ENCODE measurements around the gene TESMIN.

TESMIN gene

DNA sequence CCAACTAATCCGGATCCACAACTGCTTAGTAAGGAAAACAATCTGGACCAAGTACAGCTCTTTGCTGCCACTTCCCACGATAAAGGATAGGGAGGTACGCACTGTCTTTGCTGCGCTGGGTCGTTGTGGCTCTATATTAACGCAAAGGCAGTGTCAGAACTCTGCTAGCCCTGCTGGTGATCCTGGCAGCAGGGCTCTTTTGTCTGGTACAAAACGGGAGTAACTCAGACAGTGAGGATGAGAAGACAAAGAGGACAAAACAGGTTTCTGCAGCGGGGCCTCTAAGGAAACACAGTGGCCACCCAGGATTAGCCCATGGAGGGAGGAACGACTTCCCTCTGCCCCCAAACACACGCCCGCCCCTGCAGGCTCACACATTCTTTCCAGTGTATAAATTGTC lies 40.9 kb downstream of the TESMIN start:
- DNase-seq (ENCODE audit: low read depth in 2 of 2), result no peak

DNA sequence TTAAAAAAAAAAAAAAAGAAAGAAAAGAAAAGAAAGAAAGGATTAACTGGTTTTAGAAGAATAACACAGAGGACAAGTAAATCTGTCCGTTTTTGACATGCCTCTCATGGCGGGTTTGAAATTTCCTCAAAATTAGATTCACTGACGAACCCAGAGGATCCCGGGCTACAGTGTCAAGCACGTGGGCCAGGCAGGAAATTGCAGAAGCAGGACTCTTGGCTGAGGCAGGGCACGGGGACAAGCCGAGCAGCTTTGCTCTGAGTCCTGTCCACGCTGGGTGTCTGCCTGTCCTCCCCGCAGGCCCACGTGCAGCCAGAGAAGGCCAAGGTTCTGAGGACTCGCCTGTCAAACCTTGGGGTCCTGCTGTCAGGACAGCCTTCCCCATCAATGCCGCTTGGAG lies 42.3 kb downstream of the TESMIN start:
- no peak for DNase-seq (ENCODE audit: low read depth in 2 of 2)

DNA sequence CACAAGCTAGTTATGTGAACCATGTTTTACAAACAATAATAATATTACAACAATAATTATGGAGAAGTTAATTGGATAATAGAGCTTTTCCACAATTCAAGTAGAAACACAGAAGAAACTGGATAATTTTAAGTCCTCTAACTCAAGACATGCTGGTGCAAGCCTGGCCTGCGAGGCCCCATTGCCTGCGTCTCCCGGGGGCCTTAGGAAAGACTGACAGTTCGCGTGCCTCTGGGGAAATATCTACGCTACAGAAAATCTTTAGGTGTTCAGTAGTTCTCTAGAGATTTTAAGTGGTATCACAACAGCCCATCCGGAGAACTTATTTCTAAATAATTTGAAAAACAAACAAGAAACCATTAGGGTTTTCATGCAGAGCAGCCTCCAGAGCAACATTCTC lies 43.8 kb downstream of the TESMIN start:
- DNase-seq (ENCODE audit: low read depth in 2 of 2), result no peak

DNA sequence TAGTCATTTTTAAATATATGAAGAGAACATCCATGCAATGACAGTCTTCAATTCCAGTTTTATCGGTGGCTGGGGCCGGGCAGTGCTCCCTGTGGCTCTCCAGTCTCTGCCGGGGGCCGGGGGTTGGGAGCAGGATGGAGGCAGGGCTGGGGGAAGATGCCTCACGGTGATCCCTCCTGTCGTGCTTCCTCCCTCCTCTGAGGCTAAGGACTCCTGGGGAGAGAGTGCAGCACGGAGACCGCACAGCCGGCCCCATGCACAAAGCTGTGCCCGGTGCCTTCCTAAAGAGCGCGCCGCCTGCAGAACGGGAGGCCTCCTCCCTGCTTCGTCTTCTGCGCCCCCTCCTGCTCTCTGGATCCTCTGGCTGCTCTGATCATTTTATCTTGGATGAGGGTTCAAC lies 46.4 kb downstream of the TESMIN start:
- no peak for DNase-seq (ENCODE audit: low read depth in 2 of 2)

DNA sequence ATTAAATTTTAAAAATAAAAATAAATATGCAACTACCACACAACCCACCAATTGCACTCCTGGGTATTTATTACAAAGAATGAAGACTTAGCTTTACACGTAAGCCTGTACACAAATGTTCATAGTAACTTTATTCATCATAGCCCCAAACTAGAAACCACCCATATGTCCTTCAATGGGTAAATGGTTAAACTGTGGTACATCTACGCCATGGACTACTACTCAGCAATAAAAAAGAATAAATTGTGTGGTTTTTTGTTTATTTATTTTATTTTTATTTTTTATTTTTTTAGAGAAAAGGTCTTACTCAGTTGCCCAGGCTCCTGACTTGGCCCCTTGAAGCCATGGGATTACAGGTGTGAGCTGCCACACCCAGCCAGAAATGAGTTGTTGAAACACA lies 52.3 kb downstream of the TESMIN start:
- no peak for DNase-seq (ENCODE audit: low read depth in 2 of 2)

DNA sequence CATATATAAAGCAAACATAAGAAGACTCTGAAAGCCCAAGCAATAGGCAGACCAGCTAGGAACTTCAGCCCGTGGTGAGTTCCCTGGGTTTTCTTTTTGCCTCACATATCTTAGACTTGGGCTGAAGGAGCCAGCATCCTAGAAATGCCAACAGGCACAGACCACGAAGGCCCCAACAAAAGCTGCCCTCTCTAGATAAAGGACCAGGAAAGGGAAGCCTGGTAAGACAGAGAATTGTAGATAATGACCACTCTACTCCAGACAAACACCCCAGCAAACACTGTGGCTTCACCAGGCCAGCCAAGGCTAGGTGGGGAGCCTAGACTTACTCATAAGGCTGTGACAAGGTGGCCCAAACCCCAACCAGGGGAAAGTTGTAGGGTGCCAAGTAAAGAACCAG lies 55.8 kb downstream of the TESMIN start:
- DNase-seq (ENCODE audit: low read depth in 2 of 2), result no peak

DNA sequence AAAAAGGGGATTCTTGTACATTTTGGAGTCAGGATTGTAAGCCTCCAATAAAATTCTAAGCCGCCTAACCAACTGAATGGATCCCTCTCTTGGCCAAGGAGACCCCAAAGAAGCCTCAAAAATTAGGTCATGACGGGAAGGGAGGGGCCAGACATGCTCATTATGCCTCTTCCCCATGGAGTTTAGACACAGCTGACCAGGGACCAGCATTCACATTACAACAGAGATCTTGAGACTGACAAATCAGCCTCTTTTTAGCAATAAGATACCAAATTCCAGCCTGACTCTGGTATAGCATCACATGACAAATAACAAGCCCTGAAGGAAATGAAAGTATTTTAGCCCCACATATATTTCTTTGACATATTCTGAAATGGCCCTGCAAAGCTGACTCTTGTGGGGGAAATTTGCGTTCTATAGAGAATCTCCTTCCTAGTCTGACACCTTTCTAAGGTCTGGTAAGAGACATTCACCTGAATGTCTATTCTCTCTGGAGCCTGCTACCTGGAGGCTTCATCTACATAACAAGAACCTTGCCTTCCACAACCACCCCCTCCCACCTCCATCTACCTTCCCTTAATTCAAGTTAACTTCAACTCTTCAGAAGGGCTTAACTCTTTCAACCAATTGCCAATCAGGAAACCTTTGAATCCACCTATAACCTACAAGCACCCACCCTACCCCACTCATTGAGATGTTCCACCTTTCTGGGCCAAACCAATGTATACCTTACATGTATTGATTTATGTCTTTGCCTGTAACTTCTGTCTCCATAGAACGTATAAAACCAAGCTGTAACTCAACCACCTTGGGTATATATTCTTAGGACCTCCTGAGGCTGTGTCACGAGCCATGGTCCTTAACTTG lies 56.7 kb downstream of the TESMIN start:
- no peak for DNase-seq (ENCODE audit: low read depth in 2 of 2)

DNA sequence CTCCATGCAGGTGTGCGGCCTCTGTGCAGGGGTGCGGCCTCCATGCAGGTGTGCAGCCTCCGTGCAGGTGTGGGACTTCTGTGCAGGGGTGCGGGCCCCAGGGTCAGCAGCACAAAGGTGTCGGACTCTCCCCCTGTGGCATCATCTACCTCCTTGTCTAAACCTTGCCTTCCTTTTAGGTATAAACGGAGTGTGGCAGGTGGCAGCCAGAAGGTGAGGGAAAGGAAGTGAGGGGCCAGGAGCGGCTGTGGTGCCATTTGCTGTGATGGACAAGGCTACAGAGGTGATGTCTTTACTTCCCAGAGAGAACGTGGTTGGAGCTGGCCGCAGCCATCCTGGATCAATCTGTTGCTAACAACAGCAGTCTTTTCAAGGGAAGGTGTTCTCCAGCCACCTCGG lies 57.8 kb downstream of the TESMIN start:
- DNase-seq (ENCODE audit: low read depth in 2 of 2), result no peak

DNA sequence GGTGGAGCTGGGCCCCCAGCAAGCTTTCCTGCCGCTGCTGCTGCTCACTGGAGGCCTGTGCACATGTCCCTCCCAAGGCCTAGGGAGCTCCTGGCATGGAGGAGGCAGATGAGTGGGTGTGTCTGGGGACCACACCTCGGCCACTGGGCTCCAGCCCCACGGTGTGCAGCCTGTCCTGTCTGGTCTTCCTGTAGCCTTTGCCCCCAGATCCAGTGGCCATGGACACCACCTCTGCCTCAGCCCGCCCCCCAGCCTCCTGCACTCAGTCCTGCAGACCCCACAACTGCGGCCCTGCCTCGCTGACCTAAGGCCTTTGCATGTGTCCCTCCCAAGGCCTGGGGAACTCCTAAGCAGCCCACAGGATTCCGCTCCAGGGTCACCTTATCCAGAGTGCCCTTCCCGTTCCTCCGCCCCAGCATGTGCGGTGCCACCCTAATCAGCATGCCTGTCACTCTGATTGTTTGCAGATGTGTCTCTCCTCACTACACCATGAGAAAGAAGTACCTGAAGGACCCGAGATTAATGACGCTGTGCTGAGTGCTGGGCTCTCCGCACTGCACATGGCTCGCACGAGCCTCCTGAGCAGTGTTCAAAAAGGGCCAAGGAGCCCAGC lies 58.3 kb downstream of the TESMIN start:
- no peak for DNase-seq (ENCODE audit: low read depth in 2 of 2)

DNA sequence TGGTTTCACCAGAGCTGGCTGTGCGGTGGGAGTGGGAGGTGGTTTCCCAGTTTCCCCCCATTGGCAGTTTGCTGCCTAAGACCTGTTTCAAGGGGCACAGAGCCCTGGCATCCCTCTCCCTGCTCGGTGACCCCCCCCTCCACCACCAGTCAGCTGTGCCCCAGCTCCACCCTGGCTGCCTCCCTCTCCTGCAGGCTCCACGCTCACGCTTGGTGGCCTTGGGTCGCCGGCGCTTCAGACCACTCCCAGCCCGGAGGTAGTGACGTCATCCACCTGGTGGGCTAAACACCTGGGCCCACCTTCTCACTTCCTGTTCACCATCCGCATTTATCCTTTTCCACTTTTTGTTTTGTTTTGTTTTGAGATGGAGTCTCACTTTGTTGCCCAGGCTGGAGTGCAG lies 59.2 kb downstream of the TESMIN start:
- DNase-seq (ENCODE audit: low read depth in 2 of 2), result no peak

DNA sequence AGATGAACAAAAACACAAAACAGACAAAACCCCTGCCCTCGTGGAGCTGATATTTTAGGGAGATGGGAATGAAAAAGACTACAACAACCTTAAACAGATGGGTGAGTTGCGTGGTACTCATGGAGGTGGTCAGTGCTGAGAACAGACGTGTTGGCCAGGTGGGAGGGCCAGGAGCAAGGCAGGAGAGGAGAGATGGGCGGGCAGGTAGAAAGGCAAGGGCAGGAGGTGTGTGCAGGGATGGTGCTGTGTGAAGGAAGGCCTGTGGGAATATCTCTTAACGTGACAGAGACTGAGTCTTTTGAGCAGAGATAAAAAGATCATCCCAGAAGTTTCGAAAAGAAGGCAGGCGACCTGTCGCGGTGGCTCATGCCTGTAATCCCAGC lies 59.9 kb downstream of the TESMIN start:
- DNase-seq (ENCODE audit: low read depth in 2 of 2), result no peak

DNA sequence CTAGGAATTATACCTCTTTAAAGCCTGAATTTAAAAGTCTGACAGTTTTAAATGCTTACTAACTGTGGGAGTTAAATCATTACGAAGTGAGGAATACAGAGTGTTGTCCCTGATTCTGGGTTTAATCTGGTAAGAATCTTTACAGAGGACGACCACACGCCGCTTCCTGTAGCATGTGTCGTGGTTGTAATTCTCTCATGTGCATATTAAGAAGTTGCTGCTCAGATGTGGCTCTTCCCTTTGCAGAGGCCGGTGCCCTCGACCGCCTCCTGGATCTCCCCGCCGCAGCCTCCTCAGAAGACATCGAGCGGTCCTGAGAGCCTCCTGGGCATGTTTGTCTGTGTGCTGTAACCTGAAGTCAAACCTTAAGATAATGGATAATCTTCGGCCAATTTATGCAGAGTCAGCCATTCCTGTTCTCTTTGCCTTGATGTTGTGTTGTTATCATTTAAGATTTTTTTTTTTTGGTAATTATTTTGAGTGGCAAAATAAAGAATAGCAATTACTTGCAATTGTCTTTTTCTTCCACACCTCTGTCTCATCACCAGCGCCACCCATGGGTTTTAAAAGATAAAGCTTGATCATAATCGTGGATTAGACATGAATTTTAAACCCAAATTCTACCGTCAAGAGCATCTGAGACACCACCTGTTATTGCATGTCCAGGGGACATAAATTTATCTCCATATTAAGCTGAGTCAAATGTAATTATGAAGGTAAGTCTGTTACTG lies 60.5 kb downstream of the TESMIN start:
- DNase-seq (ENCODE audit: low read depth in 2 of 2), result no peak

DNA sequence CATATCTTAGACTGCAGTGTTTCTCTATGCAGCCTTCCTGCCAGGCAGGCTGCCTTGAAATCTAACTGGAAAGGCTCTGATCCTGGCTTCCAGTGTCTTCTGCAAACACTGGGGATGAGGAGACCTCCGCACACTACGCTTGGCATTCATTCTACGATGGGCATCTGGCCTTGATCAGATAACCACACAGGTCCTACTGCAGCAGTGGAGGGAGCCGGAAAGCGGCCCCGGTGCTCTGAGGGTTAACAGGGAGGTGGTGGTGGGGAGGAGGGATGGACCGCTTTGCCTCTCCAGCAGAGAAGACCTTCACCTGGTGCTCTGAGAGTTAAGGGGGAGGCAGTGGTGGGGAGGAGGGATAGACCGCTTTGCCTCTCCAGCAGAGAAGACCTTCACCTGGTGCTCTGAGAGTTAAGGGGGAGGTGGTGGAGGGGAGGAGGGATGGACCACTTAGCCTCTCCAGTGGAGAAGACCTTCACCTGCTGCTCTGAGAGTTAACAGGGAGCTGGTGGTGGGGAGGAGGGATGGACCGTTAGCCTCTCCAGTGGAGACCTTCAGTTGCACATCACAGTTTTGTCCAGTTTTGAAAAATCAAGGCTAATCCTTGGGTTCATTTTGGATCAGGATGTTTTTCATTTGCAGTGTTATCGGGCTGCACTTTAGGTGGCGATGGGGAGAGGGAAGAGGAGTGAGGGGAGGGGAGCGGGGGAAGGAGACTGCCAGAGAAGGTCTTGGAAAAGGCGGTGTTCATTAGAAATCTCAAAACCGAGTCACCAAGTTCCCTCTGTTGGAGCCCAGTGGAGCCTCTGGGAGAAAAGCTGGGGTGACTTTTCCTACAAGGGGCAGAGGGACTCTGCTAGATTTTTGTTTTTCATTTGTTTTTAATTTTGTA lies 61.3 kb downstream of the TESMIN start:
- DNase-seq (ENCODE audit: low read depth in 2 of 2), result no peak

DNA sequence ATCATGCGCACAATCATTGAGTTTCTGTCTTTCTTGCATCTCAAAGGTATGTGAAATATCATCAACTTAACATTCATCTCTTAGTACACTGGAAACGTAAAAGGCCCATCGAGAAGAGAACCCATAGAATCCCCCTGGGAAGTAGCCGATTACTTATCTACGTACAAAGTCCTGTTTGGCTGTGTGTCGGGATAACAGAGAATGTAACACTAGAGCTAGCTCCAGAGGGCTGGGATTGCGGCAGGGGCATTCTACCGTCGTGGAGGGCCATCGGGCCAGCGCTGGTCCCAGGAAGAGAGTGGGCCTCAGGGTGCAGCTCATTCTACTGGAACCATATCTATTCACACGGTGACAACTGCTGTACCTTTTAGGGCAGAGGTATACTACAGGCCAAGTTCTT lies 62.4 kb downstream of the TESMIN start:
- DNase-seq (ENCODE audit: low read depth in 2 of 2), result no peak

DNA sequence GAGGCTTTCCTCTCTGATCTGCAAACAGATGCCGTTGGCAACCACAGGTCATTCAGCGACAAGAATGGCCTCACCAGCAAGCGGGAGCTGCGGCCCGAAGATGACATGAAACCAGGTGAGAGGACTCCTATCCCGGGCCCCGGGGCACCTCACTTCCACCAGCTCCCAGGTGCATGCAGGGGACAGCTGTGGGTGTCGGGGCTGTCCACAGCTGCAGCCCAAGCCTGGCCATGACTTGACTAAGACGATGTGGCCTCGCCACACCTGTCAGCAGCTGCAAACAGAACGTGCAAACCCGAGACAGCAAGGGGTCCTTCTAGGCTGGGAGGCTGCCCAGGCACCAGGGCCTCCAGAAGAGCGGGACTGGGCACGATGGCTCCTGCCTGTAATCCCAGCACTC lies 63.3 kb downstream of the TESMIN start:
- no peak for DNase-seq (ENCODE audit: low read depth in 2 of 2)

DNA sequence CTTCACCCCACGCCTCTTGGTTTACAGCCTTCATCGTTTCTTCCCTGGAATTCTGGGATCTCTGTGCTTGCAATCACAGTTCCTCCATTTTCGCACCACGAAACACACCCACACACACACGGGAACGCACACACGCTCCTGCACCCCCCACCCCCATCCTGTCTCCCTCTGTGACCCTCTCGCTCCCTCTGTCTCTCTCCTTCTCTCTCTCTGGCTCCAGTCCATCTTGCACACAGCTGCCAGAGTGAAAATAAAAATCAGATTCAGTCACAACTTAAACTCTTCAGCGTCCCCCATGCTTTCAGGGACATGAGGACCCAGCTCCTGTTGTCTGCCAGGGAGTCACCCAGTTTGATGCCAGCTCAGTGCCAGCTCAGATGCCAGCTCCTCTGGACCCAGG lies 64.0 kb downstream of the TESMIN start:
- DNase-seq (ENCODE audit: low read depth in 2 of 2), result no peak

DNA sequence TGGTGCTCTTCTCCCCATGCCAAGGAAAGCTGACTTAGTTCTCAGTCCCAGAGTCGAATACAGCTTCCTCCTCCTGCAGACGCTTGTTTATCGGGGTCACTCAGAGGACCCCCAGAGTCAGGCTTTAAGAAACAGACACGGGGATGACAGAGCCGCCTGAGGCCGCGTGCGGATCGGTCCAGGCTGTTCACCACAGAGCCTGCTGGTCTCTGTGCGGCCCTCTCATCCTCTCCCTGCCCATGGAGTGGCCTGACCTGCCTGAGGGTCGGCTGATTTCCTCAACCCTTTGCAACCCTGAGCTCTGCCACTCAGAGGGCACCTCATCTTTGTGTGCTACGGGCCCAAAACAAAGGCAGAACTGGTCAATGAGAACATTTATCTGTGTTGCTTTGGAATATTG lies 64.8 kb downstream of the TESMIN start:
- DNase-seq (ENCODE audit: low read depth in 2 of 2), result no peak

DNA sequence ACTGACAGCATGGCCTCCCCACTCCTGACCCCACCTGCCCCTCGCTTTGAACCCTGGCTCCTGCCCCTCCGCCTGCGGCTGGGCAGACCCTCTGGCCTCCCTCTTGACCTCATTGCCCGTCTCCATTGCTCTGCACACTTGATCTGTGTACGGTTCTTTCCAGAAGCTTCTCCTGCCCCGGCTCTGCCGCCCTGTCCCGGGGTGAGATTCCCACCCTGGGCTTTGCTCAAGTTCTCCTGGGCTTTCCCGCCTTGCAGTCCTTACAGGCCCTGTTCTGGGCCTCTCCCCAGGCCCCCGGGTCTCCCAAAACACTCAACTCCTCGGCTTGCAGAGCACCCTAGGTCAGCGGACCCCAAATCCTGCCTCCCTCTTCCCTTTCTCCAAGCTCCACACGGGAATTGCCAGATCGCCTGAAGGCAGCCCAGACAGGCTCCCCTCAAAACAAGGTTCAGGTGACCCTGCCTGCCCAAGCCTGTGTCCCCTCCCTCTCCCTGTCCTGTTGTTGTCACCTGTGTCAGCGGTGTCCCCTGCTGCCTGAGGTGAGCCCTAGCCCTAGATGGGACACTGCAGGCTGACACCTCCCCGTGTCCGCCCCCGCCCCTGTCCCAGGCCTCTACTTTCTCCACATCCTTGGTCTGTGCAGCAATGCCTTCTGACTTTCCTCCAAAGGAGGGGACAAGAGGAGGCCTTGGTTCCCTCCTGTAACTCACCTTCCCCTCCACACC lies 65.5 kb downstream of the TESMIN start:
- DNase-seq (ENCODE audit: low read depth in 2 of 2), result no peak

DNA sequence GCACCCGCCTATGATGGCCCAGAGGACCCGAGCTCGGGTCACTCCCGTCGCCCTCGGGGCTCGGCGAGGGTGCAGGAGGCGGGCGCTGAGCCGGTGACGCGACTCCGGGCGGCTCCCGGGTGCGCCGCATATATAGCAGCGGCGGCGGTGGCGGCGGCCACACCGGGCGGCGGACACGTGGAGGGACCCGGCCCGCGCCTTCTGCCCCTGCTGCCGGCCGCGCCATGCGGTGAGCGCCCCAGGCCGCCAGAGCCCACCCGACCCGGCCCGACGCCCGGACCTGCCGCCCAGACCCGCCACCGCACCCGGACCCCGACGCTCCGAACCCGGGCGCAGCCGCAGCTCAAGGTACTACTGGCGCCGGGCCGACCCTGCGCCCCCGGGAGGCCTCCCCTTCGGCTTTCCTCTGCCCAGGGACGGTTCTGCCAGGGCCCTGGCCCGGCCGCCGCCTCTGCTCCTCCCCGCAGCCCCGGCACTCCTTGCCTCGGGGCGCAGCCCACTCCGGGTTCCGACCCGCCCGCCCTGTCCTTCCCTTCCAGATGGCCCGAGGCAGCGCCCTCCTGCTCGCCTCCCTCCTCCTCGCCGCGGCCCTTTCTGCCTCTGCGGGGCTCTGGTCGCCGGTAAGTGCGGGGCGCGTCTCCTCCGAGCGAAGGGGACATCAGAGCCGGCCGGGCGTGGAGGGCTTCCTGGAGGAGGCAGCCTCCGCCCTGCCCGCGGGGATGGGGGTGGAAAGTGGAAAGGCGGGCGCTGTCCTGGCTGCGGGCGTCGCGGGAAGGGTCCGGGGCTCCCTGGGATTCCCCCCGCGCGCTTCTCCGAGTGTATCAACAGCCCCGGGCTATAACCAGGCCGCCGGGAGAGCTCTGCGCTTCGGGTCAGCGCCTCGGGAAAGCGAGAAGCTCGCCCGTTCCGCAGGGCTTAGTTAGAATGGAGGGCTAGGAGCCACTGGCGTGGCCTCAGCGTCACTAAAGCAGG lies 66.6 kb downstream of the TESMIN start, which contains the start of gene GAL:
Gene GAL, plus strand, starts transcription at position 160 of the 972 bp plus-strand sequence. Its CDS starts 380 bp downstream, at position 540.
- DNase-seq (ENCODE audit: low read depth in 2 of 2), result no peak

Measured in stimulated activated CD8-positive, alpha-beta memory T cell treated with anti-CD3 and anti-CD28 coated beads, Interleukin-15, amount 100 ng/mL, for 48 hours (primary cell).